T-helper 2 cell (primary cell): ENCODE data around the gene HLA-DQB1.
"Not testable (repeated sequence)": the region's sequence is repeated elsewhere in the genome, so short reads cannot be mapped to it uniquely, and the experiment has no call there.

Source experiments
- DNase-seq, 5 experiments: peaks; one replicate each; pipeline versions ENCODE4 v3.0.0 to v3.0.0-alpha.2; 2012 to 2022

The HLA-DQB1 gene

GRCh38 chr6:32662099-32662498 lies 4.4 kb downstream of the HLA-DQB1 start:
- no peak for DNase-seq

- peak in 1 of 5 experiments; percentile 59 for DNase-seq
These were observed 6.4 kb downstream of the HLA-DQB1 start for GRCh38 chr6:32659856-32660595.

GRCh38 chr6:32658268-32658897 lies 8.1 kb downstream of the HLA-DQB1 start:
- no peak for DNase-seq

- not testable (repeated sequence) for DNase-seq
These were observed 8.6 kb downstream of the HLA-DQB1 start for GRCh38 chr6:32657819-32658218.

- DNase-seq, result not testable (repeated sequence)
These were observed 9.1 kb downstream of the HLA-DQB1 start for GRCh38 chr6:32657329-32657728.

GRCh38 chr6:32655203-32655710 lies 11.2 kb downstream of the HLA-DQB1 start:
- DNase-seq, result no peak

- DNase-seq, result no peak
These were observed 21.3 kb downstream of the HLA-DQB1 start for GRCh38 chr6:32645047-32645703.

- DNase-seq, result no peak
These were observed 22.6 kb downstream of the HLA-DQB1 start for GRCh38 chr6:32643904-32644303.

GRCh38 chr6:32642720-32643106 lies 23.7 kb downstream of the HLA-DQB1 start:
- no peak for DNase-seq

- DNase-seq, result not testable (repeated sequence)
These were observed 24.4 kb downstream of the HLA-DQB1 start for GRCh38 chr6:32641785-32642719.

- DNase-seq, result no peak
These were observed 25.3 kb downstream of the HLA-DQB1 start for GRCh38 chr6:32641122-32641521.

- no peak for DNase-seq
These were observed 26.7 kb downstream of the HLA-DQB1 start for GRCh38 chr6:32639440-32640394.

- no peak for DNase-seq
These were observed 27.8 kb downstream of the HLA-DQB1 start for GRCh38 chr6:32638532-32639219.

- no peak for DNase-seq
These were observed 28.6 kb downstream of the HLA-DQB1 start for GRCh38 chr6:32637883-32638282.

- peak in 1 of 5 experiments; percentile 88 for DNase-seq
These were observed 29.1 kb downstream of the HLA-DQB1 start, which contains the start of gene HLA-DQA1 for GRCh38 chr6:32637219-32637880. HLA-DQA1 (plus strand) TSS chr6:32637406; CDS start chr6:32637459, 53 bp downstream.

- no peak for DNase-seq
These were observed 30.8 kb downstream of the HLA-DQB1 start for GRCh38 chr6:32635526-32636123.

GRCh38 chr6:32629793-32630192 lies 36.7 kb downstream of the HLA-DQB1 start:
- not testable (repeated sequence) for DNase-seq

- peak in 3 of 5 experiments; percentile 7 to 87 (median 10) for DNase-seq
These were observed 38.6 kb downstream of the HLA-DQB1 start for GRCh38 chr6:32627831-32628230.

- DNase-seq, result peak in 1 of 5 experiments; percentile 60
These were observed 39.2 kb downstream of the HLA-DQB1 start for GRCh38 chr6:32627249-32627648.
